GM18517 (cell line): ENCODE measurements around the gene PRKAA2.

Experiments
- ATAC-seq: cut with Tn5 transposase; IDR thresholded peaks from one replicate; pipeline ENCODE4 v1.9.1; 2021; ENCODE audit warnings: mild to moderate bottlenecking, moderate library complexity; ENCODE audit not compliant: unreplicated experiment

PRKAA2 gene

GRCh38 chr1:56712150-56712549 is 67.0 kb downstream of the PRKAA2 start:
- no peak for ATAC-seq

- ATAC-seq, result no peak
Measured at GRCh38 chr1:56713112-56713511, 68.0 kb downstream of the PRKAA2 start.

GRCh38 chr1:56715156-56715555 is 70.0 kb downstream of the PRKAA2 start:
- ATAC-seq, result no peak

GRCh38 chr1:56719171-56719570 is 74.1 kb downstream of the PRKAA2 start:
- no peak for ATAC-seq

- ATAC-seq, result no peak
Measured at GRCh38 chr1:56726706-56727105, 81.6 kb downstream of the PRKAA2 start.

GRCh38 chr1:56728964-56729363 is 83.8 kb downstream of the PRKAA2 start:
- ATAC-seq, result no peak

- no peak for ATAC-seq
Measured at GRCh38 chr1:56745231-56745630, 100.1 kb downstream of the PRKAA2 start.

GRCh38 chr1:56754708-56755479 is 109.8 kb downstream of the PRKAA2 start:
- ATAC-seq, result no peak

- ATAC-seq, result no peak
Measured at GRCh38 chr1:56755911-56756310, 110.8 kb downstream of the PRKAA2 start.

GRCh38 chr1:56758135-56758534 is 113.0 kb downstream of the PRKAA2 start:
- no peak for ATAC-seq

- no peak for ATAC-seq
Measured at GRCh38 chr1:56758794-56759193, 113.7 kb downstream of the PRKAA2 start.
